WTC11 (cell line): ENCODE results near the gene ASS1.

ENCODE experiments used
- AFF4 ChIP-seq: sonication (generic); formaldehyde crosslinking; IDR thresholded peaks from 2 replicates; pipeline ENCODE4 v1.8.1; 2023; ENCODE audit warnings: mild to moderate bottlenecking, missing genetic modification reagents, borderline replicate concordance
- ATF3 ChIP-seq: sonication (generic); formaldehyde crosslinking; conservative IDR thresholded peaks from 2 replicates; pipeline ENCODE4 v1.8.1; 2022; ENCODE audit warnings: mild to moderate bottlenecking, missing genetic modification reagents
- CTCF ChIP-seq: fragments of 200-600 bp; IDR thresholded peaks from 2 replicates; pipeline ENCODE4 v1.8.0; 2022; ENCODE audit warnings: antibody characterized with exemption
- E2F1 ChIP-seq: sonication (generic); formaldehyde crosslinking; IDR thresholded peaks from 2 replicates; pipeline ENCODE4 v1.8.0; 2022; ENCODE audit warnings: mild to moderate bottlenecking, missing genetic modification reagents
- ESRRA ChIP-seq: sonication (generic); formaldehyde crosslinking; IDR thresholded peaks from 2 replicates; pipeline ENCODE4 v1.8.1; 2022; ENCODE audit warnings: mild to moderate bottlenecking, missing genetic modification reagents, borderline replicate concordance
- FOXK1 ChIP-seq: sonication (generic); formaldehyde crosslinking; IDR thresholded peaks from 2 replicates; pipeline ENCODE4 v1.8.0; 2022; ENCODE audit warnings: mild to moderate bottlenecking, moderate library complexity, missing genetic modification reagents
- MAX ChIP-seq: sonication (generic); formaldehyde crosslinking; IDR thresholded peaks from 2 replicates; pipeline ENCODE4 v1.8.0; 2022; ENCODE audit warnings: mild to moderate bottlenecking, missing genetic modification reagents
- NFE2L1 ChIP-seq: sonication (generic); formaldehyde crosslinking; IDR thresholded peaks from 2 replicates; pipeline ENCODE4 v1.8.1; 2023; ENCODE audit warnings: missing genetic modification reagents
- NFYB ChIP-seq: sonication (generic); formaldehyde crosslinking; conservative IDR thresholded peaks from 2 replicates; pipeline ENCODE4 v1.8.0; 2022; ENCODE audit warnings: low read depth, missing genetic modification reagents
- NR2C2 ChIP-seq: sonication (generic); formaldehyde crosslinking; IDR thresholded peaks from 2 replicates; pipeline ENCODE4 v1.8.0; 2022; ENCODE audit warnings: mild to moderate bottlenecking, missing genetic modification reagents
- SP1 ChIP-seq: sonication (generic); formaldehyde crosslinking; conservative IDR thresholded peaks from 2 replicates; pipeline ENCODE4 v1.8.1; 2022; ENCODE audit warnings: missing genetic modification reagents
- ZNF138 ChIP-seq: sonication (generic); formaldehyde crosslinking; conservative IDR thresholded peaks from 2 replicates; pipeline ENCODE4 v1.8.1; 2022; ENCODE audit warnings: mild to moderate bottlenecking, moderate library complexity, missing genetic modification reagents
- ZNF423 ChIP-seq: fragments of 250-450 bp; sonication (Bioruptor Pico); IDR thresholded peaks from 2 replicates; pipeline ENCODE4 v2.1.2; 2022; ENCODE audit warnings: mild to moderate bottlenecking, moderate library complexity

- no peak for TF ChIP-seq CTCF
- no peak for TF ChIP-seq MAX (CRISPR knock-in tag)
- no peak for TF ChIP-seq ZNF138
- no peak for TF ChIP-seq AFF4 (CRISPR knock-in tag)
- TF ChIP-seq ZNF423 (CRISPR knock-in tag), result no peak
- no peak for TF ChIP-seq FOXK1 (CRISPR knock-in tag)
- TF ChIP-seq NFE2L1 (CRISPR knock-in tag), result no peak
- no peak for TF ChIP-seq ATF3 (CRISPR knock-in tag)
- TF ChIP-seq E2F1 (CRISPR knock-in tag), result no peak
- no peak for TF ChIP-seq NFYB (CRISPR knock-in tag)
- TF ChIP-seq SP1, result no peak
- TF ChIP-seq ESRRA (CRISPR knock-in tag), result no peak
- TF ChIP-seq NR2C2 (CRISPR knock-in tag), result no peak
Measured at GRCh38 chr9:130498298-130498917, 53.6 kb downstream of the ASS1 start.
